SK-N-MC (cell line): ENCODE results near the gene PARP12.

Experiments used
- DNase-seq: peaks from one replicate; pipeline ENCODE4 v3.0.0-alpha.2; 2011; ENCODE audit warnings: low read depth, low spot score
- H3K27ac ChIP-seq: fragments of 200-600 bp; sonication (generic); 2 replicates; pipeline ENCODE4 v1.5.1; 2016; ENCODE audit warnings: mixed run types
- H3K36me3 ChIP-seq: fragments of 200-600 bp; sonication (generic); 2 replicates; pipeline ENCODE4 v1.6.1; 2017; ENCODE audit warnings: antibody characterized with exemption, low read length, mixed read lengths; ENCODE audit not compliant: insufficient read depth
- H3K4me3 ChIP-seq: fragments of 200-600 bp; sonication (generic); 2 replicates; pipeline ENCODE4 v1.5.1; 2016
- H3K9ac ChIP-seq: fragments of 200-600 bp; sonication (generic); 2 replicates; pipeline ENCODE4 v1.8.0; 2017; ENCODE audit warnings: mixed run types, mixed read lengths; ENCODE audit not compliant: insufficient read length
- H3K9me3 ChIP-seq: fragments of 200-600 bp; sonication (generic); 2 replicates; pipeline ENCODE4 v1.6.1; 2017; ENCODE audit warnings: low read depth, mild to moderate bottlenecking, antibody characterized with exemption, low read length, moderate library complexity, mixed read lengths
- EZH2 ChIP-seq: fragments of 200-600 bp; sonication (generic); IDR thresholded peaks from one replicate; pipeline ENCODE4 v1.6.1; 2017; ENCODE audit warnings: antibody characterized with exemption
- FOXP2 ChIP-seq: optimal IDR thresholded peaks from 2 replicates; pipeline ENCODE3; 2011; ENCODE audit warnings: mild to moderate bottlenecking, moderate library complexity; ENCODE audit not compliant: insufficient read depth; ENCODE audit errors: extremely low read length, control extremely low read depth
- POLR2AphosphoS5 ChIP-seq: IDR thresholded peaks from 2 replicates; pipeline ENCODE4 v1.6.1; 2012; ENCODE audit warnings: mild to moderate bottlenecking, low read depth, low read length, borderline replicate concordance

The PARP12 gene

DNA sequence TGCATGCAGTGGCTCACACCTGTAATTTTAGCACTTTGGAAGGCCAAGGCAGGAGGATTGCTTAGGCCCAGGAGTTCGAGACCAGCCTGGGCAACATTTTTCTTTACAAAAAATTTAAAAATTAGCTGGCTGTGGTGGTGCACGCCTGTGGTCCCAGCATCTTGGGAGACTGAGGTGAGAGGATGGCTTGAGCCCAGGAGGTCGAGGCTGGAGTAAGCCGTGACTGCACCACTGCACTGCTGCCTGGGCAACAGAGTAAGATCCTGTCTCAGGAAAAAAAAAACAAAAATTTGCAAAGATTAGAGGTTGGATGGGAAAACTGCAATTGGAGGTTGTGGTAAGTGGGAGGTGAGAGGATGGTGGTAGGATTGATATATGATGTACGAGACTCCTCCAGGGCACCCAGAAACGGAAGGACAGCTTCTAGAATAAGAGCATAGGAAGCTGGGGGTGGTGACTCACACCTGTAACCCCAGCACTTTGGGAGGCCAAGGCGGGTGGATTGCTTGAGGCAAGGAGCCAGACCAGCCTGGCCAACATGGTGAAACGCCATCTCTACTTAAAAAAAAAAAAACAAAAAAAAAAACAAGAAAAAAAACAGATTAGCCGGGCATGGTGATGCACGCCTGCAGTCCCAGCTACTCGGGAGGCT is 19.1 kb upstream of the PARP12 start:
- Histone ChIP-seq H3K27ac (no peak overlapping the region), H3K36me3 (0 out of 2 replicates have a peak, but pooled peaks cover 3% of the 10 kb centered on the region), H3K9ac (no peak overlapping the region), H3K9me3 (no peaks in the 10 kb centered on the region), H3K4me3 (no peak overlapping the region)
- TF ChIP-seq EZH2 (no peak), POLR2AphosphoS5 (no peak), FOXP2 (no peak)
- DNase-seq, result no peak

DNA sequence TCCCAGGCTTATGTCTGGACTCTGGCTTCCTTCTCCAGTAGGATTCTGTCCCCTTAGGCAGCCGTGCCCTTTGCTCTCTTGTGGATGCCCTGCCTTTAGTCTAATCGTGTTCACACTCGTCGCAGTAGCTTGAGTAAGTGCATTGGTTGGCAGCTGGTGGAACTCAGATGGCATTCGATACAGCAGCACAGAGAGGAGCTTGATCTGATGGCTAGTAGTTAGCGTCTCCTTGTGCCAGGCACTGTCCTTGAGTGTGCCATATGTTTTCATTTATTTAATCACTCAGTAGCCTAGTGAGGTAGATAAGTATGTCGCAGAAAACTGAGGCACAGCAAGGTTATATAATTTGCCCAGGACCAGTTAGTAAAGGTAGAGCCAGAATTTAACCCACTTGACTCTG is 18.2 kb upstream of the PARP12 start:
- 0 out of 2 replicates have a peak, but pooled peaks cover 2% of the 10 kb centered on the region for H3K36me3 ChIP-seq
- no peak overlapping the region for H3K27ac ChIP-seq
- H3K9ac ChIP-seq, result no peak overlapping the region
- DNase-seq, result no peak
- no peaks in the 10 kb centered on the region for H3K9me3 ChIP-seq
- no peak for TF ChIP-seq POLR2AphosphoS5
- TF ChIP-seq EZH2, result no peak
- no peak for TF ChIP-seq FOXP2
- no peak overlapping the region for H3K4me3 ChIP-seq

DNA sequence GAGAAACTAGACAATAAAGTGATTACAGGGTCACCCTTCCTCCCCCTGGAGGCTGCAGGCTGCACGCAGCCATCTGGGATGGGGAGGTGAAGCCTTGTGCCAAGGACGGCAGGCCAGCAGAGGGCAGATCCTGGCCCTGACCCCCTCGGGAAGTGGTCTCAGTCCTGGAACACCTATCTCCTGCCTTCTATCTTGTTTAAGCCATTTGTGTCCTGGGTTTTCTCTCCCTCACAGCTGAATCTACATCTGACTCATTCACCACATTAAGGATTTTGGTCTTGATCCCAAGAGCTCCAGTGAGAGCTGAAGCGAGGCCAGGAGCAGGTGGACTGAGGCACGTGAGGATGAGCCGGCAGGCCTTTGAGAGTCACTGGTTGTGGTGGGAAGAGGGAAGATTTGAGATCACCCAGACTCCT is 16.4 kb upstream of the PARP12 start:
- no peak overlapping the region for H3K27ac ChIP-seq
- no peak overlapping the region for H3K9ac ChIP-seq
- TF ChIP-seq EZH2 (no peak), FOXP2 (no peak), POLR2AphosphoS5 (no peak)
- no peak for DNase-seq
- H3K9me3 ChIP-seq, result no peaks in the 10 kb centered on the region
- no peaks in the 10 kb centered on the region for H3K36me3 ChIP-seq
- H3K4me3 ChIP-seq, result no peak overlapping the region

DNA sequence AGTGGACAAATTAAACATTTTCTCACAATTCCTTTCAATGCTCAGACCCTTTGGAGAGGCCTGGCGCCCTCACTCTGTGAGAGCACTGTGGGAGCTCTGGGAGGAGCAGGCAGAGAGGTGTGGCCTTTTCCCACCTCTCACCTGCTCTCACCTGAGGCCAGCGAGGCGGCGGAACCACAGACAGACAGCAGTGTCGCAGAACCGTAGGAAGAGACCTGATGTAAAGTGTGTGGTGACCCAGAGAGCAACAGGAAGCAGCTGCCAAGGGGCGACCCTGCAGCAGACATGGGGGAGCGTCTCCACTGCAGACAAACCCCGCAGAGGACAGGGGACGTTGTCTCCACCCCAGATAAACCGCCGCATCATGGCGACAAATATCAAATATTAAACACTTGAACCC is 15.6 kb upstream of the PARP12 start:
- H3K9me3 ChIP-seq, result no peaks in the 10 kb centered on the region
- H3K4me3 ChIP-seq, result no peak overlapping the region
- TF ChIP-seq EZH2 (no peak), FOXP2 (no peak), POLR2AphosphoS5 (no peak)
- H3K9ac ChIP-seq, result no peak overlapping the region
- no peaks in the 10 kb centered on the region for H3K36me3 ChIP-seq
- no peak overlapping the region for H3K27ac ChIP-seq
- no peak for DNase-seq

DNA sequence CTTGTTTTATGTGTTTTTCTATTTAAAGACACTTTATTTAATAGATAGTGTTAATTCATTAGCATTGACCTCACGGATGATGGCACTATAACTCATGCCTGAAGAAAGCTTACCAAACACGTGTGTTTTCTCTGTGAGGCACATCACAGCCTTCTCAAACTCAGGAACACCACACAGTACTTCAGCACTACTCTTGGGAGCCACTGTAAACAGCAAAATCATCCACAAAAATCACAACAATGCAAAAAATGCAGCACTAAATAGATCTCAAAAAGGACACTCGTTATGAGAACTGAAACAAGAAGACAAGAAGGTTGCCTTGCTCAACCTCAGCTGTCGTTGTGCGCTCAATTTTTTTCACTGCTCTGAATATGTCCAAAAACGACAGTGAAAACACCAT is 12.0 kb upstream of the PARP12 start:
- H3K4me3 ChIP-seq, result no peak overlapping the region
- H3K36me3 ChIP-seq, result no peaks in the 10 kb centered on the region
- H3K9ac ChIP-seq, result no peak overlapping the region
- no peak for DNase-seq
- H3K27ac ChIP-seq, result no peak overlapping the region
- no peaks in the 10 kb centered on the region for H3K9me3 ChIP-seq
- TF ChIP-seq POLR2AphosphoS5, result no peak
- TF ChIP-seq EZH2, result no peak
- TF ChIP-seq FOXP2, result no peak

DNA sequence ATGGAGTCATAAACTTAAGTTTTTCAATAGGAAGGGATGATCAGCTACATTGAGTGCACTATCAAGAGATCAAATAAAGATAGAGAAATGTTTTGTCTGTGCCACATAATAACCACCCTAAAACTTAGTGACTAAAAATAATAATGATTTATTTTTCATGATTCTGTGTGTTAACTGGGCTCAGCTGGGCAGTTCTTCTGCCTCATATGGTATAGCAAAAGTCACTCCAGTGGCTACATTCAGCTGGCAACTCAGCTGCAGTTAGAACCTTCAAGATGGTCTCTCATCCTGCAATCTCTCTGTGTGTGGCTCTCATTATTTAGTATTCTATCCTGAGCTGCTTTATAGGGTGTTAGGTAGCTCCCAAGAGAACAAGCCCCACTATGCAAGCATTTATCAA is 7.8 kb upstream of the PARP12 start:
- H3K36me3 ChIP-seq, result no peaks in the 10 kb centered on the region
- TF ChIP-seq EZH2, result no peak
- TF ChIP-seq POLR2AphosphoS5, result no peak
- no peak for TF ChIP-seq FOXP2
- no peak overlapping the region for H3K4me3 ChIP-seq
- no peak overlapping the region for H3K9ac ChIP-seq
- no peaks in the 10 kb centered on the region for H3K9me3 ChIP-seq
- H3K27ac ChIP-seq, result no peak overlapping the region
- no peak for DNase-seq

DNA sequence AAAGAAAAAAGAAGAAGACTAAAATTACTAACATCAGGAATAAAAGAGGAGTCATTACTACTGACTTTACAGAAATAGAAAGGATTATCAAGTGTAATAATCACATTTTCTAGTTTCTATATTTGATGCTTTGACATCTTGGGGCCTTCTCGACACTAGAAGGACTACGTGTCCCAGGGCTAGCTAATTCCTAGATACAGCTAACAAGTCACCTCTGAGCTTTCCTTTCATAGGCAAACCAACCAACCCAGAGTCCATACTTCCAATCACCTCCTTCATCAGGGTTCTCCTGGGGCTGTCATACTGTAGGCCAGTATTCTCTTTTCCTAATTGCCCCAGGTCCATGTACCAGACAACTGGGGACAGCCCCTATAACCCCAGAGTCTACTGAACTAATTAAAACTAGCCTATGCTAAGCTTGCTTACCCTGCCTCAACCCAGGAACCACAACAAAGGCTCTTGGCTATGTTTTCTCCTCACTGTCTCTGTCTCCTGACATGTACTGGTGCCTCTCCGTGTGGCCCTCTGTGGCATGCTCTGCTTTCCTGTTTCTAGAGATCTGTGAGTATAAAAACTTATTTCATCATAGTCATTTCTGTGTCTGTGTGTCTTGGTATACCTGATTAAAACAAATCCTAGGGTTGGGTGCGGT is 6.7 kb upstream of the PARP12 start:
- no peak overlapping the region for H3K27ac ChIP-seq

DNA sequence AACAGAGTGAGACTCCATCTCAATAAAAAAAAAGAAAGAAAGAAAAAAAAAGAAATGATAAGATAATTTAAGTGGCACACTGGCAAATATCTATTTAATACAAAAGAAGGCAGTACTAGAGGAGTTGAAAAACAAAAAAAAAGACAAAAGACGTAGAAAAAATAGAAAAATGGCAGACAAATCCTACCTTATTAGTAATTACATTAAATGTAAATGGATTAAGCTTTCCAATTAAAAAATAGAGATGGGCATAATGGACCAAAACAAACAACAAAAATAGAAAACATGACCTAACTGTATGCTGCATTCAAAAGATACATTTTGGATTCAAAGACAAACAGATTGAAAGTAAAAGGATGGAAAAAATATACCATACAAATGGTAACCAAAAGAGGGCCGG is 5.3 kb upstream of the PARP12 start:
- Histone ChIP-seq H3K36me3 (no peaks in the 10 kb centered on the region), H3K9me3 (no peaks in the 10 kb centered on the region)

More for the DNA sequence above, 6.7 kb upstream of the PARP12 start:
- DNase-seq, result no peak
- TF ChIP-seq FOXP2 (no peak), POLR2AphosphoS5 (no peak), EZH2 (no peak)
- Histone ChIP-seq H3K9me3 (no peaks in the 10 kb centered on the region), H3K9ac (no peak overlapping the region), H3K4me3 (no peak overlapping the region), H3K36me3 (no peaks in the 10 kb centered on the region)

More for the DNA sequence above, 5.3 kb upstream of the PARP12 start:
- Histone ChIP-seq H3K4me3 (no peak overlapping the region), H3K9ac (no peak overlapping the region), H3K27ac (no peak overlapping the region)
- TF ChIP-seq POLR2AphosphoS5, result no peak
- TF ChIP-seq EZH2, result no peak
- no peak for DNase-seq
